ENCODE data around the gene SLCO4A1.

The SLCO4A1 gene

DNA sequence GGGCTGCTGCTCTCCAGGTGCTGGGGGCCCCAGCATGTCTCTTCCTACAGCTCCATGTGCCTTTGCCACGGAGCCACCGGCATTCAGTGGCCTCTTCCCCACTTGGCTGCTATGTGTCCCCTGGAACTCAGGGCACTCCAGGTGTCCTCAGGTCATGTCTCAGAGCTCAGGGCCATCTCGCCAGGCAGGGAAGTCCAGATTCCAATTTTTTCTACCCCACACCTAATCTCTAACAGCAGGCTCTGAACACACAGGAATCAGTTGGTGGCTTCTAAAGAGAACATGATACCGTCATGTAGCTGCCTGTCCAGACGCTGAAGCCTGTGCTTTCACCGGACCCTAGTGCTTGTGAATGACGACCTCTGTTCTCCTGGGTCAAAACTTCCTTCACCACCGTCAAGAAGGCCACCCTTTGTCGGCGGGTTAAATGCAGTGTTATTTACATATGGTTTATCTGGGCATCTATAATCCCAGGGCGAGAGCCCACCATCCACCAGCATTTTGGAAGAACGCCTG, 4.2 kb upstream of the SLCO4A1 start:
- DNase-seq, result no peak

DNA sequence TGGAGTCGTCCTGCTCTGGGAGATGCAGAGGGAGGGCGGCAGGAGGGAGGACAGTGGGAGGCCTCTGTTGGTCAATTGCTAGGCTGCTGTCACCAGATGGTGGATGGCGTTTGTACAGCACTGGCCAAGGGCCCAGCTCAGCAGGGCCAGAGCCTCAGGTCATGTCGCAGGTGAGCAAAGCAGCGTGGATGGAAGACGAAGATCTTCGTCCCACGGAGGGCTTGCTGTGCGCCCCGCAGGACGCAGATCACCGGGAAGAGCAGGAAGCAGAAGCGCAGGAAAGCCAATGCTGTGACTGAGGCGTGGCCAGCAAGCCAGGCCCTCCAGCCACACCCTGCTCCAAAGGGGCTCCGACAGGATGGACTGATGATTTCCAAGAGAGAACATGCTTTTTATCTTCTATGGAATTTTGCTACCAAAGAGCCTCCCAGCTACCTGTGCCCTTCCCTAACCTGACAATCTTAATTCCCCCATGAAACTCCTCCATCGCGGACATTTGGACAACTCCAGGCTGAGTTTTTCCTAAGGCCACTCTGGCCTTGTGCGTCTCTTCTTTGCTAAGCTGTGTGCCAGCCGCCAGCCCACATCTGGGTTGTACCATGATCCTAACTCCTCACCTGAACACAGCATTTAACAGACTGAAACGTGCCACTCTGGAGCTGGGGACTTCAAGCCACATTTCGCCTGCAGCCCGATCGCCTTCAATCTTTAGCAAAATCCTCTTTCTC, 3.5 kb upstream of the SLCO4A1 start:
- no peak for DNase-seq

DNA sequence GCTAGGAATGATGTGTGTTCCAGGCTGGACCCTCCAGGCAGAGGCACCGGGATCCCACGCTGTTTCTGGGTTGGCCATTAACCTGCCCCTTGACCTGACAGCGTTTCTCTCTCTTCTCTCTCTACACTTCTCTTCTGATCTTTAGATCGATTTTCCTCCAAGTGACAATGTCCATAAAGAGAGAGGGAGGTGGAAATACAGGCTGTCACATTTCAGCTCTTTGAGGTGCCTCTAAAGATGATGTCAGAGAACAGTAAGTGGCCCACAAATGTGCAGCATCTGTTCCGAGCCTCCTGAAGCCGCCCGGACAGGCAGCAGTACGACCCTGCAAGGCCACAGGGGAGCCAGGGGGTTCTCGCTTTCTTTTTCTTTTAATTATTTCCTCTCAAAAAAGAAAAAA, 2.5 kb upstream of the SLCO4A1 start:
- no peak for DNase-seq

DNA sequence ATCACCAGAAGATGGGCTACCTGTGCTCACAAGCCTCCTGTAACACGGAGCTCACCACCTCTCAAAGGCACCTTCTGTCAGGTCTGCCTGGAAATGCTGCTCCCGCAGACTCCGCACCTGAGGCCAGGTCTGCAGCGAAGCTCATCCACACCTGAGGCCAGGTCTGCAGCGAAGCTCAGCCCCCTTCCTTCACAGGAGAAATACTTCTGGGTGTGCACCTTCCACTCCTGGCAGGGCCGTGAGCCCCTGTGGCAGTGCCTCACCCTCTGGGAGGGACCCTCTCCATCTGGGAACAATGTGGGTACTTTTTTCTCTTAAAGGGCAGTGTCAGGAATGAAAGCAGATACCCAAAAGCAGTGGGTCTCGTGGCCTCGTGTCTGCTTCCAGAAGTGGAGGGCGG, 1.4 kb upstream of the SLCO4A1 start:
- DNase-seq, result no peak

DNA sequence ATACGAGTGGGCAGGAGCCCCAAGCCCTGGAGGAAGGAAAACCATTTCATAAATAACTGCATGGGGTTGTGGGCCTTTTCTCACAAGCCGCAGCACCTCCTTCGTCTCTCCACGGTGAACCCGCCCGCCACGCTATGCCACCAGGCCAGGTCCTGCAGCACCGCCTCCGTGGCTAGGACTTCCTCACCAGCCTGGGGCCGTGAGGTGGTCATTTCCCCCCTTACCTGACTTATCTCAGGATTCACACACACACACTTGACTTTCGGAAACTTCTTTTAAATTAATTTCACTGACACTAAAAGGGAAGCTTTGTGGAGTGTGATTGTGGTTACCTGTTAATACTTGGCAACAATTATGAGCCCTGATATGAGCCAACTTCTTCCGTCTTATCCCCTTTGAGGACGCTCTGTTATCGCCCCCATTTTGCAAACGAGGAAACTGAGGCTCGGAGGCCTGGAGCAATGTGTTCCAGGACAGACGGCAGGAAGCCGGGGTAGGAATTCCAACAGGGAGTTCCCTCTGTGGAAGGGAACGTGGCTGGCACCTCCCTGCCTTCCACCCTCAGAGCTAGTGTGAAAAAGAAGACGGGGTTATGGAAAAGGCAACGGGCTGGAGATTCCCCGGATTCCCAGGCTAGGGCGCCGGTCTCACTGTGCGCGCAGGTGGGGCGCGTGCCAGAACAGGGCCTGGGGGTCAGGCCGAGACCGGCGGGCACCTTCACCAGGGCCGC, 817 bp upstream of the SLCO4A1 start:
- DNase-seq, result no peak

DNA sequence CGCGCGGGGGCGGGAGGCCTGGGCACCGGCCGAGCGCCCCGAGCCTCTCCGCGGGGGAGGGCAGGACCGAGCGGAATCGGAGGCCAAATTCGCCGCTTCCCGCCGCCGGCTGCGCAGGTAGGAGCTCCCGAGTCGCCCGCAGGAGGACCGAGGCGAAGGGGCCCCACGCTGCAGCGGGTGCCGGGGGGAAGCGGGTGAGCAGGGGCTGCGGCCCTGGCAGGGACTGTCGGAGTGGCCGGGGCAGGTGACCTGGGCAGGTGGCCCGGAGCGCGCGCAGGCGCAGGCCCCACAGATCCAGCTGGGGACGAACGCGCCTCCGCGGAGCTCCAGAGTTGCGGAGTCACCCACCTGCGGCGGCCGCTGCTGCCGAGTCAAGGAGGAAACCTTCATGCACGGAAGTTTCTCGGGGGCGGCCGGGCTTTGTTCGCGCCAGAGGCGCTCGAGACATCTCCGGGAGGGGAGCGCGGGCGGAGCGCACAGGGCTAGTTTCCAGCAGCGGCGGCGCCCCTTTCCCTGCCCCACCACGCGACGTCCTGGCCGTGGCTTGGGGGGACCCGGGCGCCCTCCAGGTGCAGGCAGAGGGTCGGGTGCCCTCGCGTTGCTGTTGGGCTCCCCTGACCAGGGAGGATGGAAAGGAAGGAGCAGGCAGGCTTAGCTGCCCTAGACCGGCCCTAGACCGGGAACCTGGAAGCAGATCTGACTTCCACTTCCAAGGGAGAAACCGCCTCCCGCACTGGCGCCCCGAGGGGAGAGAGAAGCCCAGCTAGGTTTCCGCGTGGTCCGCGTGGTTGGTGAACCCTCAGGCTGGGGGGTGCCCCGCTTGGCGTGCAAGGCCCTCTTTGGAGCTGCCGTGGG, 590 bp downstream of the SLCO4A1 start:
- peak; percentile 71 for DNase-seq

DNA sequence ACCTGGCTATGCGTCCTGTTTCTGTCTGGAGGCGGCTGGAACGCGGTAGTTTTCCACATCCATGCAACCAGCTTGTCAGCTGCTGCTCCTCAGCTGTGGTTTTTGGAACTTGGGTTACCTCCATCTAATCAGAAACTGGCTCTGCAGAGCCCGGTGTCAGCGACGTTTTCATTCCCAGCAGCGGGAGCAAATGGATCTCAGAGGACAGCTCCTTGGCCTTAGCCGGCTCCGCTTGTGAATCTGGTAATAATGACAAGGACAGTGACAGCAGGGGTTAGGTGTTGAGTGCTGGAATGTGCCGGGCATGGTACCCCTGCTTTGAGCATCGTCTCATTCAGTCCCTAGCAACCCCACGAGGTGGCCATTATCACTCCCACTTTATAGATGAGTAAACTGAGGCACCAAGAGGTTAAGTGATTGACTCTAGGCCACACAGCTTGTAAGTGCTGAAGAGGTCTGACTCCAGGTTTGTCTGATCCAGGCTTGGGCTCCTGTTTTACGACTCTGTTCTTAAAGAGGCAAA, 1.3 kb downstream of the SLCO4A1 start:
- no peak for DNase-seq

DNA sequence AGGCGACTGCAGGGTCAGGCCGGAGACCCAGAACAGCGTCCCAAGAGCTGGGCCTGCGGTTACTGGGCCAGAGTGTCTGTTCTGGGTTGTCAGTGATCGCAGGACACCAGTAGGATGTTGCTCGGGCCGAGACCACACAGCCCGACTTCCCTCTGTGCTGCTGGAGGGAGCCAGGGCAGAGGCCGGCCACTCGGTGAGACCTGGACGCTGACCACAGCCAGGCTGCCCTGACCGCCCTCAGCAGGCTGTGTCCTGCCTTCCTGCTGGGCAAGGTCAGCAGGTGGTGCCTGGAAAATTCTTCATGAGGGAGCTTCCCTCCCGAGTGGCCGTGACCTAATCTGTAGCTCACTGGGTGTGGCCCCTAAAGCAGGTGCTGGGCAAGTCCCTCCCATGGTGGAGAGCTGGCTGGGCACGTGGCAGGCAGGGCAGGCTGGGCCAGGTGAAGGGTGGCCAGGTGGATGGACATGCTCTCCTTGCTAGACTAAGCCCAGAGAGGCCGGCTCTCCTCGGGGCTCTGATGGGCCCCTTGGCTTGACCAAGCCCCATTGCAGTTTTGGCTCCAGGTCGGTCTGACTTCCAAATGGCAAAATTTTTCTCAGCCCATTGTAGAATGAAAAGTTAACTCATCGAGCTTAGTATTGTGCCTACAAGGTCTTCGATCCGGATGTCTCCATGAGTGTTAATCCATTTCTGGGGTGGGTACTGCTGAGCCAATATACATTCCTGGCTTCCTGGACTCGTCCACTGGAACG, 1.9 kb downstream of the SLCO4A1 start:
- DNase-seq, result no peak

DNA sequence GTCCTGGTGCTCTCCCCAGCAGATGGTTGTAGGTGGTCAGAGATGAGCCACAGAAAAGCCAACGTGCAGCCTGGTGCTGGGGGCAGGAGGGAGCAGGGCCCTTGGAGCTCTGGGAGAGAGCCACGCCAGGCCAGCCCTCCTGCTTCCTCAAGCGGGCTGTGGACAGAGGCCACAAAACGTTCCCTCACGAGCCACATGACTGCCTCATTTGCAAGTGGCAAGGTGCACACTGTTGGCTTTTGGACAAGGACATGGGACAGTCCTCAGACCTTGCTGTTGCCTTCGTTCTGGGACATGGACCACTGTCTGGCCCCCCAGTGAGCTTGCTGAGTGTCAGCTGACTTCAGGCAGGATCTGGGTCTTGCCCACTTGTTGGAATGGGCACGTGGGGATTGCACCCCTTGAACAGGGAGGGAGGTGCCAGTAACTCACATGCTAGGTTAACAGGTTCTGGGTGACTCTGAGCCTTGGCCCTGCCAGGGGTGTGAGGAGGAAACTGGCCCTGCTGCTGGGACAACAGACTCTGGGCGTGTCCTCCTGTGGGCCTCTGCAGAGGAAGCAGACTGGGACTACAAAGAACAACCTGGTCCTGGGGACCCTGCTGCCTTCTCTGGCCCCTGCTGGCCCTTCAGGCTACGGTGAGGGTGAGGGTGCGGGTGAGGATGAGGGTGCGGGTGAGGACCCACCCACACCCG, 2.6 kb downstream of the SLCO4A1 start:
- DNase-seq, result no peak

DNA sequence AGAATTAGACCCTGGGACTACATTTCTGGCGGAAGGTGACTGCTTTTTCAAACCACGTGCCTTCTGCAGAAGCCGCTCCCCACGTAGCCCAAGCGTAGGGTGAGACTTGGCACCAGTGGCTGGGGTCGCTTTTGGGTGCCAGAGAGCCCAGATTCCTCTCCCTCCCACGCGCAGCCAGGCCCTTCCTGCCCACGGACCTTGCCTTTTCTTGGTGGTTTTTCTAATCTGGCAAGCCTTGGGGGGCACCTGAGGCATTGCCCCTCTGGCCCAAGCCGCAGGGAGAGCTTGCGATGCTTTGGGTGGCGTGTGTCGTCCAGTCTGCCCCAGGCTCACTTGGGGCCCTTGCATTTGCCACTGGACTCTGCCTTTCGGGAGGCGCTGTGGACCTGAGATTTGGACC, 3.3 kb downstream of the SLCO4A1 start:
- DNase-seq, result no peak

DNA sequence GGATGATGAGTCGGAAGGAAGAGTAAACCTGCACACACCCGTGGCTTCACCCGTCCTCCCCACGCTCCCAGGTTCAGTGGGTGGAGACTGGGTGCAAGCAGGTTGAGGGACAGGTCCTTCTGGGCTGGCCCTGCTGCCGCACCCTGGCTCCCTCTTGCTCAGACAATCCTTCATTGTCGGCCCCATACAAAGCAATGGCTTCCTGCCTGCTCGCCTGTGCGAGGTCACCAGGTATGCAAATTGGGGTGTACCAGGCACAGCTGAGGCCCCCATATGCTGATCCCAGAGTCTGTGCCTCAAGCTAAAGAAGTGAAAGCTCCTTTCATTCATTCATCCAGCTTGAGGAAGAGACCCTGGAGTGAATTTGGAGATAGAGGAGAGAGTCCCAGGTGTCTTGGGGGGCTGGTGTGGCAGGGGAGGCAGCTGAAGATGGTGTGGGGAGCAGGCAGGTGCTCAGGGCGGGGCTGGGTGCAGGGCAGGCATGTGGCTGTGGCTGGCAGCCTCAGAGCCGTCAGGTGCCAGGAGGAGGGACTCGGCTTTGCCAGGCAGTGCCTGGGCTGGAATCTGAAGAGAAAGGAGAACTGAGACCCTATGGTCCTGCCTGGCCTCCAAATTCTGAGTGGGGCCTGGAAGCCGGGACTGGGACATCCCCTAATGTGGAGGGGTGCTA, 4.7 kb downstream of the SLCO4A1 start:
- DNase-seq, result no peak

DNA sequence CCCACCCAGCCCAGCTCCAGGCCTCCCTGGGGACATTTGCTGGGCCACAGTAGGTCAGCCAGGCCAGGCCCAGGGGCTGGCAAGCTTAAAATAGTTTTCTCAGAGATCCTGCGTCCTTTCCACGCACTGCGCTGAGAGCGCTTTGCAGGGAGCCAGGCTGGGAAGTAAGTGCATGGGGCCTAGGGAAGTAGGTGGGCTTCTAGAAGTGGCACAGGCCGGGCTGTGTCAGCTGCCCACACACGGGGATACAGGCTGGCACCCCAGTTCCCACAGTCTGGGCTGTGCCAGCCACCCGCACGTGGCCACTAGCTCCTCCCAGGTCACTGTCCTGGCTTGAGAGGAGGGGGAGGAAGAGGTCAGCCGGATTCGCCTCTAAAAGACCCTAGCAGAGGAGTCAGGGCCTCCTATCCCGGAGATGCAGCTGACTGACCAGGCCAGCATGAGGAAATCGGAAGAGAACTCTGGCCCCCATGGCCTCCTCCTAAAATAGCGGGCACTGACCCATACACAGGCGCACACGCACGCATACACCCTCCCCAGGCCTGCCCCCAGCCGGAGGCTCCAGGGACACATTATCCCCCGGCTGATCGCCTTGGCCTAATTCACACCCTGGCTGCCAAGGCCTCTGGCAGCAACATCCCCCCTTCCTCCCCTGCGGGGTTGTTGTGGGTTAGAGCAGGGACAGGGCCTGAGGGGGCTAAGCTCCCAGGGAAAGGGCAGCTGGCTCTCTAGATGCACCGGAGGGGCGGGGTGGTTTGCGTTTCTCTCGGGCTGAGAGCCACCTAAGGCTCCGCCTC, 5.4 kb downstream of the SLCO4A1 start:
- no peak for DNase-seq

DNA sequence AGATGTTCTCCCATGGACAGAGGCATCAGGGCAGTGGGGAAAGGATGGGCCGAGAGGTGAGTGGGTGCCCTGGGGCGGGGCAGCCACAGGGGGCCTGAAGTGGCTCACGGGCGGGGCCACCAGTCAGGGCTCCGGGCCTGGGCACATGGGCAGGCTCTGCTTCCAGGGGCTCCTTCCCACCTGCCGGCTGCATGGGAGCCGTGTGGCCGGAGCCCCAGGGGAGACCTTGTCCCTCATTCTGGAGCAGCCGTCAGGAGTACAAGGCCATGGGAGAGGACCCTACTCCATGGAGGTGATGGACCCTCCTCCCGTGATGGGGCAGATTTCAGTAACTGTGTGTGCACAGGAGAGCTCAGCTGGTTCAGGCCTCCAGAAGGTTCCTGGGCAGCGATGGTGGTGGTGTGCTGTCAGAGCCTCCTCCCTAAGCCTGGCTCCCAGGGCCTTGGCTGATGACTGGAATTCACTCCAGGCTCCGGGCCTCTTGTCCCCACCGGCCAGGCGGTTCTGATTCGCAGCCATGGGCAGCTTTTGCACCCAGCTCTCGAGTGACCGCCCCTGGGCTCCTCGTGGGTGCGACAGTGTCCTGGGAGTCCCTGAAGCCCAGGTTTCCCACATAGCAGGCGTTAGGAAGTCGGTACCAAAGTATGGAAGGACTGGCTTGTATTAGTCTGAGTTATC, 6.2 kb downstream of the SLCO4A1 start:
- no peak for DNase-seq

DNA sequence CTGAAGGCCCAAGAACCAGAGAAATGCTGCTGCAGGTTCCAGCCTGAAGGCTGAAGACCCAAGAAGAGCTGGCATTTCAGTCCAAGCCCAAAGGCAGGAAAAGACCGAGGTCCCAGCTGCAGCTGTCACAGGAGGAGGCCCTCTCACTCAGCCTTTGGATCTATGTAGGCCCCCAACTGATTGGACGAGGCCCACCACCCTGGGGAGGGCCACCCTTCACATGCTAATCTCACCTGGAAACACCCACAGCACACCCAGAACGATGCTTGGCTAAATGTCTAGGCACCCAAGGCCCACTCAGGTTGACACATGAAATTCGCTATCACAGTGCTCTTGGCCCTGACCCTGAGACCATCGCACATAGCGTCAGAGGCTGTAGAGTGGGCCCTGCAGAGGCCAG, 6.8 kb downstream of the SLCO4A1 start:
- no peak for DNase-seq

DNA sequence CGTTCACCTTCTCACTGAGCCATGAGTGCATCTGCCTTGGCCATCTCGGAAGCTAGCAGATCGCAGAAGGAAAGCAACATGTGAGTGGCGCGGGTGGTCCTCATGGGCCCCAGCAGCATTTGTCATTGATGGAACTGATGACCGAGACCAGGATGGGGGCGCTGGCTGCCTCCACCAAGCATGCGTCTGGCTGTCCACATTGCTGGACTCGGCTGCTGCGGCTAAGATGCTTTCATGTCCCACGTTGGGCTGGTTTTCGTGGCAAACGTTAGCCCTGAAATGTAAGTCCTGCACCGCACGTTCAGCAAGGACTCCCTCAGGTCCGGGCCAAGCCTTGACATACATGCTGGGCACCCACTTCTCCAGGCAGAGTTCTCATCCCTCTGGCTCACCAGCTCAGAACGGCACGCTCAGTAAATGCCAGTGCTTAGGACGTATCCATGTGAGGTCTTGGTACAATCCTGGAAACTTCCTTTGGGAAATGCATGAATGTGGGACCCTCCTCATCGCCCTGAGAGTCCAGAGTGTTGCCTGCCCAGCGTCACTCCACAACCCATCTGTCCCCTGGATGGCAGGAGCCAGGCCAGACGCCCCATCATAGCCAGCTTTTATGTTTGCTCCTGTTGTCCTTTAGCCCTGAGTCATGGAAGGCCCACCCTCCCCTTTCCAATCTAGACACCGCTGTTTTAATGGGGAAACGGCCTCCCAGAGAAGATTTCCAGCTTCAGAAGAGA, 8.4 kb downstream of the SLCO4A1 start:
- DNase-seq, result no peak

DNA sequence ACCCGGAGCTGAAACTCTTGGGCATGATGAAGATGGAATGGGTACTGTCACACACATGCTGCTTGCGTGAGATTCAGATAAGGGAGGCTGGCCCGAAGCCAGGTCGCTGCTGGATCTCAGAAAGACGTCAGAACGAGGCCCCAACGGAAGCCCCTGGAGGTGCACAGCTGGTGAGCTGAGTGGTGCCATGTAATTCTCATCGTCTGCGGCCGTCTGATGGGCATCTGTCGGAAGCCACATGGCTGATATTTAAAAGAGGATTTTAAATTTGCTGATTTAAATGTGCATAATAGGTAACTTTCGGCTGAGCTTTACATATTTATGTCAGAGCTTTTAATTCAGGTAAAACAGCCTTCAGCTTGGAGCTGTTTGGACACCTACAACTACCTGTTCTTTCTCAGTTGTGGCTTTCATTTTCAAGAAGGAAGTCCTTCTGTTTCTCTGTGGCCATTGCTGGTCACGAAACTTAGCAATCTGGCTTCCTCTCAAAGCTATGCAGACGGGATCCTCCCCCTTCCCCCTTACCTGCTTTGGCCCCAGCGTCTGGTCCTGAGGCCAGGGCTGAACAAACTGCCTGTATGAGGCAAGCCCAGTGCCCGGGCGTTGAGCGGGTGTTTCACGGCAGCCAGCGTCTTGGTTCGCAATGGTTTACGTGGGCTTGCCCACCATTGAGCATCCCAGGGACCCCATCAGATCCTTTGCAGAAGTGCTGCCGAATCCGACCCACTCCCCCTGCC, 9.2 kb downstream of the SLCO4A1 start:
- peak; percentile 85 for DNase-seq

DNA sequence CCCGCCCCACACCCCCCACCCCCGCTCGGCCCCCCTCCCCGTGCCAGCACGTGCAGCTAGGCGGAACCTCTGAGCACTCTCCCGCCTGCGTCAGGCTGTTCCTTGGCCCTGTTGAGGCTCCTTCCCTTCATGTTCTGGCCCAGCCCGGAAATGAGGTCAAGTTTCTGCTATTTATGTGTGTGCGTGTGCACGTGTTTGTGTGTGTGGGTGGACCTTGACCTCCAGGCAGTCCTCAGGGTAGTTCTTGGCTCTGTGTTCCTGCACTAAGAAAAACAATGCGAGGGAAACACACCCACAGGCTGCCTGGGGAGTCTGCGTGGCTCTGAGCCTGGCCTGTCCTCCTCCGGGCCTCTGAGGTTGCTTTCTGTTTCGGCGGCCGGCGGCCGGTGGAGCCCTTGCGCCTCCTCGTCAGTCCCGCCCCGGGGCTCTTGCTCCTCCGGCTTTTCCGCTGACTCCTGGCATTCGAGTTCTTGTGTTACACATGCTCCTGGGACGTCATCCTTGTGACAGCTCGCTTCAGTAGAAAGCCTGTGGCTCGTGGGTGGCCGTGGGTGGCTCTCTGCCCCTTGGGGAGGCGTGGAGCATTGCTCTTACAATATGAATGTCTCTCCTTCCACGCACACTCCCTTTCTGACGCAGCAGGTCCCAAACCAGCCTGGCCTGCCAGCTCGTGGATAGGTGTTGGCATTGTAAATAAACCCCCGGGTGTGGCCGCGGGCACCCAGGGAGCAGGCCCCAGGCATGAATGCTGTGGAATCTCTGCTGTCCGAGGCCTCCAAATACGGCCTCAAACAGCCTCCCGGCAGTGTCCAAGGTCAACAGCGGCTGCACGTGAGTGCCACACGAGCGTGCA, 10.0 kb downstream of the SLCO4A1 start:
- DNase-seq, result peak; percentile 68
